NCI-H774 (cell line): ENCODE results near the gene HOXA4.

Source experiments
- DNase-seq: peaks from one replicate; lab custom pipeline; 2025; lab: John Stamatoyannopoulos, UW

HOXA4 gene

DNA sequence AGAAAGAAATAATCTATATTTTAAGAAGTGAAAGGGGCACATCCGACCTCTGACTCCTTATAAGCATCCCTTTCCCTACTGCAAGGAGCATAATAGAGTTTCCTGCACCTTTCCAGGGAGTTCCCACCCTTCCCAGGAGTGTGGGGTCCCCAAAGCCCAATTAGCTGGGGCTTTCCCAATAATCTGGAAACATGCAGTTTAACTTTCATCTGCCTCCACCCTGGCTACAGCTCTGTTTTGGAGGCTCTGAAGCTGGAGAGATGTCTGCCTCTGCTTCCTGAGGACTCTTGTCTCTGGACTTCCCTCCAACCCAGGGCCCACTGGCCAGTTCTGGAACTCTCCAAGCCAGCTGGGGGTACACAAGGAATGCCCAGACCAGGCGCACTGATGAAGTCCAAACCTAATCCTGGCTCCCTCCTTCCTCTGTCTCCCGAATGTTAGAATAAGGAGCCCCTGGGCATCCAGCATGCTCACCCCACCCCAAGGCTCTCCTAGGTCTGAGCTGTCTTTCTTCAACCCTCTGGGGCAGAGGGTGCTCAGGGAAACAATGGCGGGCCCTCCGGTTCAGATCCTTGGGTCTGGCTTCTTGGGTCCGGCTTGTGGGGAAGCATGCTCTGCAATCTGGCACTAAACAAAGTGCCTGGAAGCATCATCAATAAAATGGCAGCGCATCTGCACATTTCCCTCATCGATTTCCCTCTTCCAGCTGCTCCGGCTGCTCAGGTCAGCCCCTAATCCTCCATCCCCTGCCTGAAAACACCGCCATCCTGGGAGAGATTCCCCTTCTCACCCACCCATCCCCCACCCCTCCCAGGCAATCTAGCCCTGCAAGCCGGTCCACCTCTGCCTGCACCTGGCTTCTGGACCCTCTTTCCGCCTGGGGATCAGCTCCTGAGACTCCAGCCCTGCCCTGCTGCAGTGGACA is 13.3 kb downstream of the HOXA4 start:
- DNase-seq: no peak

DNA sequence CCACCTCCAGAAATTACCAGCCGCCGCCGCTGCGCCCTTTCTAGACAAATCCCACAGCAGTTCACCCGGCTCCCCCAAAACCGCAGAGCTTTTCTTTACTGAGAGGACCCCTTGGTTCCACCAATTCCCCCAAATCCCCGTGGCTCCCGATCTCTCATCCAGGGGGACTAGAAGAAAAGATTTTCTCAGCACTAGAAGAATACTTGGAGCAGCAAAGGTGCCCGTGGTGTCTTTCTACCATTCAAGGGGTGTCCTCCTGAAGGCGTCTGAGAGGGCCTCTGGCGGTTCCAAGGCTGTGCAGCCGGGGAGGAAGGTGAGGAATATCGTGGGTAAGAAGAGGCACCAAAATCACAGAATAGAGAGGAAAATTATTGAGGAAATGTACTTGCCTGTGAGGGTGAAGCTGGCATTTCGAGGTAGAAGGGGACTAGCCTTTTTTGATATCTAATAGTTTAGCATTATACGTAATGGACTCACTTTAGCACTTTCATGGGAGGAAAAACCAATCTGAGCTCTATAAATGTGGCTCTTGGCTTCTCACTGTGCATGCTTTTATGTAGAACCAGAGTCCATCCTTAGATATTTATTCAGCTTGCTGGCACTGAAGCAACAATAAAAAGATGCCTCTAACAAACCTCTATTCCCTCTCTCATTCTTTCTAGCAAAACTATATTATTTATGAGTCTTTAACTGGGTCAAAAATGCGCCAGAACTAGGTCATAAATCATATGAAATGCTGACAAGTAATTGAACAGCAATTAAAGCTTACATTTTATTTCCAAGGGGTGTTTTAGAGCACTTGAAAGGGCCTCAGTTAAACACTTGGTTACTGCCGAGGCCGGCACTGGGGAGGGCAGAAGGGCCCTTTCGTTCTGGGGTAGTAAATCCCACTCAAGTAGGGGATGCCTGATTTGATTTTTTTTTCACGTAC is 14.3 kb downstream of the HOXA4 start:
- DNase-seq: no peak

DNA sequence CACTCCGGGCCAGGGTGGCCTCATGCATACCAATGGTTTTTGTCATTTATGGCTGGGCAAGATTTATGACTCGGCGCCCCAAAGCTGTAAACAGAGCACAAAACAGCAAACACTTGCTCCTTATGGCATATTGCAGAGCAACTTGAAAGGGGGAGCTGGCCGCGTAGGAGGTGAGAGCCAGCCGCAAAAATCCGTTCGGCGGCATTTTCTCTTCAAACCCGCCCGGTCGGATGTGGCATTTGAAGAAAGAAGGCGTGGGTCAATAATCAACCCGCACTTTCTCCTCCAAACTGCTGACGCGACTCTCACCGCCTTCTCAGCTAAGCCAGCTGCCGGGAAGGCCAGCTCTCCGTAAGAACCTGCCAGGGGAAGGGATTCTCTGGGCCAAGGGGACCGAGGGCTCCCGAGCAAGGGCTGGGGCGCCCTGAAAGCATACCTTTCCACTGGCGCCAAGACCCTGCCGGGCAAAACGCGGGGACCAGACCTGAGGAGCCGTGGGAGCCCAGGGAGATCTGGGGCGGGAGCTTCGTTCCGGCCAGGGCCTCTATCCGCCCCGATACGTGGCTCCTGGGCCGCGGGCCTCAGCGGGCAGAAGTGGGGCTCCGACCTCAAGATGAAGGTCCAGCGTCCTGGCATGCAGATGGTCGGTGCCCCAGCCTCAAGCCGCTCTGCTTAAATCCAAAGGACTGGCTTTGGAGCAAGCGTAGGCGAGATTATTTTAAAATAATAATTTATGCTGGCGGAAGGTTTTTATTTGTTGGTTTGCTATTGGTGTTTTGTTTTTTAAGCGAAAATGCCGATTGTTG is 15.1 kb downstream of the HOXA4 start:
- no peak for DNase-seq

DNA sequence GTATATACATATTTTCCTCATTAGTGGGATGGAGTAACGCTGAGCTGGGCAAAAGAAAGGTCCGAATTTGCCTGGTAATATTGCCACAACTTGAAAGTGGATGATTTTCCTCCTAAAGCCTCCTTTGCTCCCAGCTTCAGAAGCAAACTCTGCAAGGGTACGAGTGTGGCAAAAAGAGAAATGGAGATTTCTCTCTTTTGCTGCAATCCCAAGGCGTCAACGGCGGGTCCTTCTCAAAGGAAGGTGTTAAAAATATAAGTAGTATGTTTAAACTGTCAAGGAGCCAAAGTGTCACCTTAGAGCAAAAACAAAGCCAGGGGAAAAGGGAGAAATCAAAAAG is 15.7 kb downstream of the HOXA4 start:
- DNase-seq: no peak

DNA sequence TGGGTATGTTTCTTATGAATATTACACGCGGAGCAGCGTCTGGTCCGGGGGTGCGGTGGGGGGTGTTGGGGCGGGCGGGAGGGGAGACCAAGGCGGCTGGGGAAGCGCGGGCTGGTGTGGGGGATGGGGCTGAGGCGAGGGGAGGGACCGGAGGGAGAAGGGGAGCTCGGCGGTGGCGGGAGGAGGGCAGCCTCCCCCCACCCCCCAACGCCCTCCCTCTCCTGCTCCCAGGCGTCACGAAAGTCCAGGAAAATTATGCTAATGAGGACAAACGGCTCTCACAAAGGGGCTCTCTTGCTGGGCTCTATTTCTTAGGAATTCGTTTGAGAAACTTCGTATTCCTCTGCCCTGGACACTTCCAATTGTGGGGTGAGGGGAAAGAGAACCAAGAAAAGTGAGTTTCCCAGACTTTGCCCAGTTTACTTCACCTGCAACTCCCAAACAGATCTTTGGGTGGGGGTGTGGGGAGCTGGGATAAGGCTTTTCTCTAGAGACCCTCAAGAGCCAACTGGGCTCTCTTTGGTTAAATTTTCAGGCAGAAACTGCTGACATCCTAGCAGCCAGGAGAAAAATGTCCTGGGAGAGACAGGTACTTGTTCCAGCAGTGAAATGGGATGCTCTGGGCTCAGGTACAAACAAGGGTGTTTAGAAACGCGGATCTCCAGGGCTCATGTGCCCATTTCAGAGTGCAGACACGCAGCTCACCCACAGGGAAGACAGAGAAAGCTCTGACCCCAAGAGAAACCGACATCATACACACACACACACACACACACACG is 16.4 kb downstream of the HOXA4 start:
- DNase-seq: no peak

DNA sequence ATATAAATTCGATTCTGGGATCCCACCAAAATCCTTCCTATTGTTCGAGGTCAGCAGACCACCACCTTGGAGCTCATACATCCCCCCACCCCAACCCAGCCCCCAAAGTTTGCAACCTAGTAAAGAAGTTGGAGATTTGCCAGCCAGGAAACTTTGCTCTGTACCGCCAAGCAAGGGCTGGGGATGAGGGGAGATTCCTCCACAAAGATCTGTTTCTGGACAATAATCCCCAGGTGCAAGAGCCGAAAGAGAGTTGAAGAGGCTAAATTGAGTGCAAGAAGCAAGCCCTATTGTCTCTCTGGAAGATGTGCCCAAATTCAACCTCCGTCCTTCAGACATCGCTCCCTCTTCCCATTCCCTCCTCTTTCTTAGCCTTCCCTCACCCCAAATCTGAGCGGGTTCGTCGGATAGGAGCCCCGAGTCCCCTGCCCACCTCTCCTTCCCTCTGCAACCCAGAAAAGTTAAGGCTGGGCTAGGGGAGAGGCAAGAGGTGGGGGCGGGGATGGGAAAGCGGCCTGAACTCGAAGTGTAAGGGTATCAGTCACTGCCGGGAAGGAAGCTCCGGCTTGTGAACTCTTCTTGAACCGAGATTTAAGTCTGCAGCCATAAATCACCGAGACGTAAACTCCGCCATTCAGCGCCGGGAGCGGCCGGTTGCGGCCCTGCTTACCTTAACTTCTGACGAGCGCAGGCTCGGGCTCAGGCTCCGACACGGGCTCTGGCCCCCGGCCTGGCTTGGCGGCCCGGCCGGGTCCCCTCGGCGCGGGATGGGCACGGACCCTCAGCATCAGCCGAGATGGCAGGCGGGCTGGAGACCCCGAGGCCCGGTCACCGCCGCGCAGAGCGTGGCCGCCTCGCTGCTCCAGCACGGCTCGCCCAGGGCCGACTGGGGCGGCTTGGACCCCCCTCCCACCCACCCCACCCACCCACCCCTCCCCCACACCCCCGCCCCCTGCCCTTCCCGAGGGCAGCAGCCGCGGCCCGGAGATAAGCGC is 17.3 kb downstream of the HOXA4 start:
- no peak for DNase-seq

DNA sequence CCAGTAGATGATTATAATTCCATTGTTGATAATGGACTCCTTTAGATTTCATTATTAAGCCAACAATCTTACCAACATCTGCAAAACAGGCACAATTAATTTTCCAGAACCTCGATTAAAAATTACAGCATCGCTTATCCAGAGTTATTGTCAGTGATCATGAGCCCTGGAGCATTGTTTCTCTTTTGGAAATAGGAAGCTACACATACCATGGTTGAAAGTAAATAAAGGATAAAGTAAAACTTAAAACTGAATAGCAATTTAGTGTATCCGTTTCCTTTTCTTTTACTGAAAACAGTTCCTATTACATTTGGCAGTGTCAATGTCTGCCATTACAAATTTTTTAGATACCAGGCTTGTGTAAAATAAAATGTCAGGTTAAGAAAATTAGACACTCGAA is 18.2 kb downstream of the HOXA4 start:
- no peak for DNase-seq

DNA sequence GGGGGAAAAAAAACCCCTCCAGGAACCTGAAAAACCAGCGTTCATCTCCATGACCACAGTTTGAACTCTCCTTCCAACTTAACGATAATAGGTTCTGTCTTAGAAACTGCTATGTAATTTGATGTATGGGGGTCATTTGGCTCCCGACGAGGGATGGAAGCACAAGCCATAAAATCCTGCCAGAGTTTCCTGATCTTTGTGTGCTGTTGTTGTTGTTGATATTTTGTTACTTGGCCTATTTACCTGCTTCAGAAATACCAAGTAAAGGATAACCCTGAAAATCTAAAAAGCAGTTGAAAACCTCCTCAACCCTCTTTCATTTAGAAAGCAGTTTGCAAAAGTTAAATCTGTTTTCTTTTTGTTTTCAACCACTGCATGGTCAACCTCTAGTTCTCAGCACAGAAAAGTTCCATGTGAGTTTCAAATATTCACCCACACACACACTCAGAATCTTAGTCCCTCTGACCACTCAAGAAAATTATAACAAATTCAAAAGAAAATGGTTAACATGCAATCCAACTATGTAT is 18.7 kb downstream of the HOXA4 start:
- no peak for DNase-seq

DNA sequence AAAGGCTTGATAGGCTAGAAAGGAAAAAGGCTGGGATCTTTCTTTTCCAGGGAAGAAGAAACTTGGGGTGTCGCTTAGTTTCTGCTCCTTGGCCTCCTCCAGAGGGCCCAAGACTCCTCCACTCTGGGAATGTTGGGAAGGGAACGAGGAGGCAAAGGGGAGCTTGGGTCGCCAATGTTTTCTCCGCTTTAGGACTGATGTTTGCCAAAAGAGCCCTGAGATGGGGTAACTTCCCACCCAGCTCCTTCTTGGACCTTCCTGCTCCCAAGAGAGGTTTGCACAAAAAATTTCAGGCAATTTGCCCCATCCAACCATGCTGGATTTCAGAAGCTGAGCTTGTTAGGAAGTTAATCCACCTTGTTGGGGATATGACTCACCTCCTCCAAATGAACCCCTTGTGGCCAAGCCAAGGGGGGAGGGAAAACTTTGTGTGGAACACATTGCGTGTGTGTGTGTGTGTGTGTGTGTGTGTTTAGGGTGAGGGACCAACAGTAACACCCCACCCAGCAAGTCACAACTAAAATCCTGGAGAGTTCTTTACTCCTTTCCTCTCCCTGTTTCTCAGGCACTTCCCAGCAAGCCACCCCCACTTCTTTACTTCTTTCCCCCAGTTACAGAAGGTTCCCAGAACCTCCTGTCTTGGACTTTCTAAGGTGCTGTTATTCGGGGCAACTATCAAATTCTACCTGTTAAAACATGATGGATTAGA is 19.4 kb downstream of the HOXA4 start:
- no peak for DNase-seq

DNA sequence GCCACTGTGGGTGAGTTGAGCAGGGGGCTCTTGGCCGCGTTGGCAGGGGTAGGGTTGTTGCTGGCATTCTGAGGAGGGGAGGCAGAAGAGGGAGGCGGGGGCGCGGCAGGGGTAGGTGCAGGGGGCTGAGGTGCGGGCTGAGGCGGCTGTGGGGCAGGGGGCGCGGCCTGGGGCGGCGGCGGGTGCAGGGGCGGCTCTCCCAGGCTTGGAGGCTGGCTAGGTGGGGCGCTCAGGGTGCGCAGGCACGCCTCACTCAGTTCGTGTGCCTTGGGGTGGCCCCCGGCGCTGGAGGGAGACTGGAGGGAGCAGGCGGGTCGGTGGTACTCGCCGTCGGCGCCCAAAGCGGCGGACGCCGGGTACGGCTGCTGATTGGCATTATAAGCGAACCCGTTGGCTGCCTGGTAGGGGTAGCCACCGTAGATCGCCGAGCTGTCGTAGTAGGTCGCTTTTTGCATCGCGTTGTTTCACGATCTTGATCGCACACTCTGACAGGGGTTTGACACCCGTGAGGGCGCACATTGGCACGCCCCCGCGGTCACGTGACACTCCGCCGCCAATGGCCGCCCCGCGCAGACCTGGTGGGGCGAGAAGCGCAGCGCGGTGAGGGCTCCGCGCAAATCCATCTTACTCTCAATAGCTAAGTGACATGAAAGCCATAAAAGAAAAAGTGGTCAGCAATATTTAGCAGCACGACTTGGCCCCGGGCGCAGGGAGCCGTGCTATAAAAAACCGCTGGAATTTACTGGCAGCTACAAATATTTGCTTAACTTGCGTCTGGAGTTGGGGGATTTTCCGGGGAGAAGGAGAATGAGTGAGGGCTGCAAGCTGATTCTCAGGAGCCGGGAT is 20.1 kb downstream of the HOXA4 start:
- no peak for DNase-seq

DNA sequence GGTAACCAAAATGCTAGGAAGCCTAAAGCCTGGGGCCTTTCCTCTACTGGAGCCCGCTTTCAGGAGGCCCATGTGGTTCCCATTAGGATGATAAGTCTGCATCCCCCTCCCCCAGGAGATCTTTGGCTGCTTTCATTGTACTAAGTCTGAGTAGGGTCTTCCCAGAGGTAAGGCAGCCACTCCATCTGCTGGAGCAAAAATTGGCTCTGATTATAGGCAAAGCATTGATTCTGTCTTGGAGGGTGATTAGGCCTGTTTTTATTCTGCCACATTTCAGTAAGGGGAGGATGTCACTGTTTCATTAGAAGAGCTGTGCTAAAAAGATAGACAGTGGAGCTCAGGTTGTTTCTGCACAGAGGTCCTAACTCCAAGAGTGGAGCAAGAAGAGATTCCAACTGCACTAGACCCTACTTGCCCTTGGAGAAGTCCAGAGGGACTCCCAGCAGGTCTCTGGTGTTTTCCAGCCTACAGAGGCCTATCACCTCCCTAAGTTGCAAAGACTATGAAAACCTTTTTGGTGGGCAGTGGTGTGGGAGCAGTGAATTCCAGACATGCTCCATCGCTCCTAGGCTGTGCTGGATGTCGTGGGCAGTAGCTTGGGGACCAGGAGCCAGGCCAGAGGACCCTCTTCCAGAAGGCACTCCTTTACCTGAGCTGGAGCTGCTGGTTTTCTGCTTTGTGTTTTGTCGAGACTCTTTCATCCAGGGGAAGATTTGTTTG is 20.9 kb downstream of the HOXA4 start:
- no peak for DNase-seq

DNA sequence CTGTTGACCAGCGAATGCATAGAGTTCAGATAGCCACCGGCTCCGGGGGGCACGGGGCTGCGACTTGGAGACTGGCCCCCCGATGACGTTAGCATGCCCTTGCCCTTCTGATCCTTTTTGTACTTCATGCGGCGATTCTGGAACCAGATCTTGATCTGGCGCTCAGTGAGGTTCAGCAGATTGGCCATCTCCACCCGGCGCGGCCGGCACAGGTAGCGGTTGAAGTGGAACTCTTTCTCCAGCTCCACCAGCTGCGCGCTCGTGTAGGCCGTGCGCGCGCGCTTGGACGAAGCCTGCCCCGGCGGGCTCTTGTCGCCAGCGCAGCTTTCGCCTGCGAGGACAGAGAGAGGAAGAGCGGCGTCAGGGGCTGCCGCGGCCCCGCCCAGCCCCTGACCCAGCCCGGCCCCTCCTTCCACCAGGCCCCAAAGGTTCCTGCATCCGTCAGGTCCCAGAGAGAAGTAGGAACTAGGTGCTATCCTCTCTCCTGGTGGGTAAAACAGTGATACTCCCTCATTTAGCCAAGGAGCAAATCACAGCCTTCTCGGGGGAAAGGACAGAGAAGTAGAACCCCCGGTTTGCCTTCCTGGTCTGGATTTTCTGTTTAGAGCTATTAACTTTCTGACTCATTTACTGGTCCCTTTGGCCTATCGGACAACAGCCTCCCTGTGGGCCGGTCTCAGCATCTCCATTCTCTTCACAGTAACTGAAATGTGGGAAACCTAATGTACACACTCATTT is 22.0 kb downstream of the HOXA4 start:
- DNase-seq: no peak

DNA sequence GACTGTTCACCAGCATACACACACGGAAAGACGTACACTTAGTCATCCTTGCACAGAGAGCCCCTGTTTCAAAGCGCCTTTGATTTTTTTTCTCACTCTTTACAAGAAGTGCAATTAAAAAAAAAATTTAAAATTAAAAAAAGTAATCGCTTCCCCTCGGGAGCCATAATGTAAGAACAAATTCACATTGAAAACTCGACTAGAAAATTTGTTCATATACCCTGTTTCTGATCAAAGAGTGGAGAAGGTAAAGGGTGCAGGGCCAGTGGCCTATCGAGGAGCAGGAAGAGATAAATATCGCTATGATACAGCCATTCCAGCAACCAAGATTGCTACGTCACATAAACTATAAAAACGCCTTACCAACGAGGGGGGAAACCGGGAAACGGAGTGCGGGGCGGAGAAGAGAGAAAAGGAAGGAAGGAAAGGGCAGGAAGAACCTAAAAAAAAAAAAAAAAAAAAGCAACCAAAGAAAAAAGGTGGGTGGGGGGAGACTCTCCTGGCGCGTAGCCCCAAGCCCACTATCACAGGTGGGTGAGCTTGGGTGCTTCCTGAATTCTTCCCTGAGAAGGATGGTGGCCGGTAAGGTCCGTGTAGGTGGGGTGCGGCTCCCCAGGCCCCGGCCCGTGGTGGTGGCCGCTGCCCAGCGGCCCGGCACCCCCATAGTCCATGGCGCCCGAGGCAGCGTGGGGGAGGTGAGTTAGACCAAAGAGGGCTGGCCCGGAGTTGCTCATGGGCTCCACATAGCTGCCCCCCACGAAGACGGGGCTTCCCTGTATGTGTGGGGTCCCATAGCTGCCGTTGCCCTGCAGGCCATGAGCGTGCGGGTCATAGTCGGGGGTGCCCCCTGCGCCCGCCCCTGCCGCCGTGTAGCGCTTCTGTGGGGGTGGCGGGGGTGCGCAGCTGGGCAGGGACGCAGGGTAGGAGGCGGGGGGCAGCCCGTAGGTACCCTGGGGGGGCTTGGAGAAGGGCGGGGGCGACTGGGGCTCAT is 22.9 kb downstream of the HOXA4 start:
- no peak for DNase-seq

DNA sequence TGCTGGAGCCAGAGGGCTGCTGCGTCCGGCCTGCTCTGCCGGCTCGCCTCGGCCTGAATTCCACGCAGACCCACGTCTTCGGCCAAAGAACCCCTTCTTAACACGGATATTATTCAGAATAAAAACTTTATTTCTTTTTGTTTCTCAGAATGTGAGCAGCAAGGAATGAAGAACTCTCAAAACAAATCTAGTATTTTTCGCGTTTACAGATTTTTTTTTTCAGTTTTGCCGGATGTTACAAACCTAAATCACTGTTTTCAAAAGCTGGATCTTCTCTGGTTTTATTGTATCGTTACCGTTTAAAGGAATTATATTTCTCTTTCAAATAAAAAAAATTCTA is 23.7 kb downstream of the HOXA4 start:
- DNase-seq: no peak

DNA sequence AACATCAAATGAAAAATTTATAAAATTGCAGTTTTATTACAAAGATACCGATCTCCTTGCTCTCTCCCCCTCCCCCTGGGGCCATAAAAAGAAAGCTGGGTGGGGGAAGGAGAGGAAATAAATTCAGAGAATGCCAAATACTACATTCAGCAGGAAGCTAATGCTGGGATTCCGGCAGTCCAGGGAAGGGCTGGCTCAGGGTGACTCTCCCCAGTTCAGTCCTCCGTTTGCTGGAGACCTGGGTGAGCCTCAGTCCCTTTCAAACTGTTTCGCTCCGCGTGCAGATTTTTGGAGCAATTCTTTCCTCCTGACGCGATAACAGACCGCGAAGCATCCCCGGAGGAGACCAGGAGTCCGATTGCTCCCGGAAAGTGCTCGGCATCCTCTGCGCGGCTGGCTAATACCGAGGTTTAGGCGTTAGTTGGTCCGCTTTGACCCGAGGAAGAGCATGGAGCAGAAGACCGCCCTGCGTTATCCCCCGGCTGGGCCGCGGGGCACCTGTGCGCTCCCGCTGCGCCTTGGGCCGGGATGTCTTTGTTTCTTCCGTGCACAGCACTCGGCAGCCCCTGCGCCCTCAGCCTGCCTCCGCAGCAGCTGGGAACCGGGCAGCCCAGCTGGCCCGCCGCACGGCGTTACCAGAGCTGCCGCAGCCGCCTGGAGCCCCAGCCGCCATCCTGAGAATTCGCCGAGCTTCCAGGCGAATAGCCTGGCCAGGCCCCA is 24.2 kb downstream of the HOXA4 start:
- DNase-seq: no peak
